BJ (cell line): ENCODE measurements around the gene ZSCAN26. TPM values are rescaled to one million over a fixed set of nuclear protein-coding genes. Genes with fewer than 3 reads are reported as not detected.
"Not testable (repeated sequence)": the region's sequence is repeated elsewhere in the genome, so short reads cannot be mapped to it uniquely, and the experiment has no call there.

Experiments
- CTCF ChIA-PET: fragments of 350-600 bp; formaldehyde crosslinking; extraction: SDS; loops from one replicate; lab custom pipeline; 2021; ENCODE audit warnings: antibody characterized with exemption, inconsistent platforms; lab: Yijun Ruan, JAX
- POLR2A ChIA-PET: fragments of 300-600 bp; sonication (Branson Sonifier 250); formaldehyde crosslinking; extraction: SDS; loops from one replicate; lab custom pipeline; 2021; ENCODE audit warnings: antibody characterized with exemption; lab: Charles Lee
- DNase-seq: peaks from one replicate; pipeline ENCODE4 v3.0.0-alpha.2; 2011; ENCODE audit warnings: low read depth
- H3K27me3 ChIP-seq: 2 replicates; pipeline ENCODE4 v1.6.0; 2011; ENCODE audit warnings: low read length; ENCODE audit not compliant: control insufficient read depth, insufficient read depth
- H3K36me3 ChIP-seq: 2 replicates; pipeline ENCODE4 v1.5.1; 2011; ENCODE audit warnings: low read length; ENCODE audit not compliant: control insufficient read depth, insufficient read depth
- H3K4me3 ChIP-seq: 2 replicates; pipeline ENCODE4 v1.5.1; 2011; ENCODE audit warnings: low read depth, mild to moderate bottlenecking, control low read depth, low read length
- CTCF ChIP-seq: IDR thresholded peaks from 2 replicates; pipeline ENCODE4 v1.5.1; 2011; ENCODE audit warnings: low read depth, mild to moderate bottlenecking, control low read depth, inconsistent platforms, low read length, moderate library complexity; ENCODE audit not compliant: insufficient read depth
- polyA plus RNA-seq: library from polyadenylated mRNA; depleted of rRNA; stranded (reverse); fragments of >200 nt; gene quantifications from 2 replicates; pipeline ENCODE4 v1.2.3, GENCODE V29; 2011

ZSCAN26 gene
- polyA plus RNA-seq, 1 experiment: 14.6 TPM

DNA sequence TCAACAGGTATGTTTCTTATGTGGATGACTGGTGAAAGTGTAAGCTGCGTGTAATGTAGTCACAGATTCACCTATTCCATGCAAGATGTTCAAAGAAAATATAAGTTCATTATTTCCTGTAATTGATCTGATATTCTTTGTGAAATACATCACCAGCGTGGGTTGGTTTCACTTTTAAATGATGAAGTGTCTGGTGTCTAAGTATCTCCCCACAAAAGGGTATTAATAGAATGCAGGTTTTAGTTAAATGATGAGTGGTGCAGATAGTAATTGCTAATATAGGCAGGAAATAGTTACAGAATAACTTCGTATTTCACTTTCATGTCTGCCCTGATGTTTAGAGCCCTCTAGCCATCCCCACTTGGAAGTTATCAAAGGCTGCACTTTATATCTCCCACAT lies 36.6 kb downstream of the ZSCAN26 start:
- Histone ChIP-seq H3K27me3 (no peaks in the 10 kb centered on the region), H3K4me3 (no peak overlapping the region), H3K36me3 (peaks cover 1% of the 10 kb centered on the region; the same call in 1 of the 2 replicates)
- DNase-seq: no peak
- CTCF ChIA-PET: no interaction called here
- no peak for TF ChIP-seq CTCF
- POLR2A ChIA-PET: no interaction called here

GRCh38 chr6:28306363-28306762 lies 39.4 kb downstream of the ZSCAN26 start:
- CTCF ChIA-PET, H3K27me3 ChIP-seq, H3K4me3 ChIP-seq, DNase-seq, POLR2A ChIA-PET, H3K36me3 ChIP-seq: not testable (repeated sequence)

DNA sequence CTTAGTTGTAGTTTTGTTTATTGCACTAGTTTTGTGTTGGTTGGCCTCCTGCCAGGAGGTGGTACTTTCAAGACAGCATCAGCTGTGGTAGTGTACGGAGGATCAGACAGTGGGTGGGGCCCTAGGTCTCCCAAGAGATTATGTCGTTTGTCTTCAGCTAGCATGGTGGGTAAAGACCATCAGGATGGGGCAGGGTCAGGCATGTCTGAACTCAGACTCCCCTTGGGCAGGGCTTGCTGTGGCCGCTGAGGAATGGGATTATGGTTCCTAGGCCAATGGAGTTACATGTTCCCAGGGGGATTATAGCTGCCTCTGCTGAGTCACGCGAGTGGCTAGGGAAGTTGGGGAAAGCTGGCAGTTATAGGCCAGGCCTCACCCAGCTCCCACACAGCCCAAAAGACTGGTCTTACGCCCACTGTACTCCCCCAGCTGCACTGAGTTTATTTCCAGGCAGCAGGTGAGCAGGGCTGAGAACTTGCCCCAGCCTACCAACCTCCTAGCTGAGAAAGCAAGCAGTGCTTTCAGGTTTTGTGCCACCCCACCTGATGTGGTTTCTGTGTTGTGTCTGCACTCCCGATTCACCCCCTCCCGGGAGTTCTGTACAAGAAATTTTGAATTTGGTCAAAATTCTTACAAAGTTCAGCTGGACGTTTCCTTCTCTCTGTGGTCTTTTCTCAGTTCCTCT lies 44.3 kb downstream of the ZSCAN26 start:
- POLR2A ChIA-PET: no interaction called here

DNA sequence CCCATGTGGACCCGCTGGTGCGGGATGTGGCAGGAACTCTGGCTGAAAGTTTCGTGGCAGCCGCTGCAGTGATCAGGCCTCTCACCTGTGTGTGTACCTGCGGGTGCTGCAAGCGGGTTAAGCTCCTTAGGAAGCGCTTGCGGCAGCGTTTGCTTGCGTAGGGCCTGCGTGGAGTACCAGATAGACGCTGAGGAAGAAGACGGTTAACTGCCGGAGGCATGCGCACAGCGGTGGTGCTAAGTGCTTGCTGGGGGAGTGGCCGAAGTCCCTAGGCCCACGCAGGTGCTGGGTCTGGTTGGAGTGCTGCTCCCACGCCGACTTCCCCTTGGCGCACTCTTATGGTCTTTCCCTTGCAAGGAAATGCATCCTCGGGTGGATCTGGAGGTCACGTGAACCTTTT lies 46.0 kb downstream of the ZSCAN26 start:
- H3K36me3 ChIP-seq: no peaks in the 10 kb centered on the region
- no peak for TF ChIP-seq CTCF
- ChIA-PET CTCF (interaction anchor here (0.7 kb wide), 1 partner anchor 109 kb away, joined by 3 read pairs; no protein-coding TSS in a partner anchor), POLR2A (no interaction called here)
- no peak overlapping the region for H3K4me3 ChIP-seq
- no peaks in the 10 kb centered on the region for H3K27me3 ChIP-seq
- DNase-seq: no peak

More for the DNA sequence above, 44.3 kb downstream of the ZSCAN26 start:
- no peak overlapping the region for H3K4me3 ChIP-seq
- no peaks in the 10 kb centered on the region for H3K36me3 ChIP-seq
- H3K27me3 ChIP-seq: no peaks in the 10 kb centered on the region
- CTCF ChIA-PET: no interaction called here
- TF ChIP-seq CTCF: no peak
- DNase-seq: no peak

DNA sequence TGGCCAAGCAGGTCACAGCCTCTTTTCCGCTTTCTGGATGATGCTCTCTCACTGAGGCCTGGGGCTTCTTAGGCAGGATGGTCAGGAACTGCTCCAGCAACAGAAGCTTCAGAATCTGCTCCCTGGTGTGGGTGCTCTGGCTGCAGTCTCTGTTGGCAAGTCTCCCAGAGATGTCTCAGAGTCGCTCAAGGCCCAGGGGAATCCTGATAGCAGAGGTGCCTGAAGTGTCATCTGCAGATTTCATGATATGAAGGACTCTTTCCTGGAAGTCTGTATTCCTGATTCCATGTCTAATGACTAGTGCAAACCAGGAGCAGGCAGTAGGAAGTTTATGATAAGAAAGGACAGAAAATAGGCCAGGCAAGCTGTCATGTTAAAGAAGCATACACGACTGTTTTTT lies 48.7 kb downstream of the ZSCAN26 start:
- Histone ChIP-seq H3K4me3 (no peak overlapping the region), H3K36me3 (no peaks in the 10 kb centered on the region), H3K27me3 (no peaks in the 10 kb centered on the region)
- CTCF ChIA-PET: interaction anchor here (0.7 kb wide), 1 partner anchor 43 kb away, joined by 3 read pairs; no protein-coding TSS in a partner anchor
- POLR2A ChIA-PET: no interaction called here
- no peak for DNase-seq
- TF ChIP-seq CTCF: no peak

- CTCF ChIA-PET, H3K36me3 ChIP-seq, H3K4me3 ChIP-seq, H3K27me3 ChIP-seq, POLR2A ChIA-PET, DNase-seq: not testable (repeated sequence)
These were observed 50.9 kb downstream of the ZSCAN26 start for GRCh38 chr6:28317866-28318265.
